Psoas muscle (tissue), 8 donors: ENCODE data around the gene C14orf180. TPM values are rescaled to one million over a fixed set of nuclear protein-coding genes. Genes with fewer than 3 reads are reported as not detected.
"Not testable (repeated sequence)": the region's sequence is repeated elsewhere in the genome, so short reads cannot be mapped to it uniquely, and the experiment has no call there.

Experiments used
- ATAC-seq, 4 donors: fragments of 200-7000 bp; cut with Tn5 transposase; one replicate each; pipeline ENCODE4 v1.9.1; 2020; ENCODE audit warnings: moderate library complexity in 3 of 4, mild to moderate bottlenecking in 2 of 4
- DNase-seq, 2 donors: peaks; one replicate each; pipeline ENCODE4 v3.0.0-alpha.2; 2020
- H3K27ac ChIP-seq: fragments of 200-600 bp; one replicate; pipeline ENCODE4 v1.8.0; 2022
- H3K27me3 ChIP-seq, 3 donors: fragments of 200-600 bp in 1 of 3; one replicate each; pipeline versions ENCODE4 v1.6.1 to v1.8.0; 2013 to 2022; ENCODE audit warnings: low read length in 2 of 3, mild to moderate bottlenecking in 2 of 3, moderate library complexity in 1 of 3; ENCODE audit not compliant: insufficient read depth in 3 of 3
- H3K36me3 ChIP-seq, 2 donors: fragments of 200-600 bp in 1 of 2; one replicate each; pipeline versions ENCODE4 v1.6.1 to v1.8.0; 2013 to 2022; ENCODE audit warnings: low read depth in 1 of 2, mild to moderate bottlenecking in 1 of 2, moderate library complexity in 1 of 2; ENCODE audit not compliant: insufficient read depth in 1 of 2
- H3K4me1 ChIP-seq: fragments of 200-600 bp; one replicate; pipeline ENCODE4 v1.8.0; 2022
- H3K4me3 ChIP-seq: fragments of 200-600 bp; one replicate; pipeline ENCODE4 v1.8.0; 2022; ENCODE audit warnings: mild to moderate bottlenecking
- H3K9me3 ChIP-seq: fragments of 200-600 bp; one replicate; pipeline ENCODE4 v1.8.0; 2022
- WGBS, 3 donors: extraction: QIAGEN DNeasy Blood & Tissue Kit; methylation state at CpG; one replicate each; pipeline versions ENCODE4 v1.1.6 to v1.1.7; 2013; 5-methylcytosine and 5-hydroxymethylcytosine counted together
- intact Hi-C, 2 donors: fragments of 100-400 bp; cut with DNase I; formaldehyde crosslinking; loops; one replicate each; pipeline versions ENCODE4 v1.11.0 to v1.14.2; 2022
- polyA plus RNA-seq, 3 donors: library from polyadenylated mRNA; stranded (reverse); fragments of 200-250 nt; gene quantifications; one replicate each; pipeline ENCODE4 v1.2.3, GENCODE V29; 2013
- total RNA-seq, 4 donors: library from RNA; stranded (reverse); fragmentation: NEBNext Ultra II Directional in 2 of 4; extraction: Animal tissue kit (Norgen Biotek cat#: 25700) in 2 of 4; gene quantifications; one replicate each; pipeline versions ENCODE4 v1.2.1 to v1.2.4, GENCODE V29; 2021 to 2023
- TF ChIP-seq, protein P1 (sequence below): fragments of 200-600 bp; IDR thresholded peaks from one replicate; pipeline ENCODE4 v1.8.0; 2022; ENCODE audit warnings: antibody characterized with exemption
- donor health status: healthy with polysubstance abuse.
- donor health status: DM: no; HTN: no; CAD: no; lungs with moderate emphysema.
- donor health status: Bipolar disorder and iron deficiency.
- donor health status: healthy.
- donor health status: DM: yes; HTN: yes; CAD: no.
- donor health status: DM: no; HTN: no; CAD: no.
- donor health status: DM: no; HTN: no; CAD: no.
- donor health status: DM: yes; HTN: yes; CAD: no.

C14orf180 gene
- total and polyA plus RNA-seq, 7 donors: 0.32 to 7.3 (median 0.58) TPM

DNA sequence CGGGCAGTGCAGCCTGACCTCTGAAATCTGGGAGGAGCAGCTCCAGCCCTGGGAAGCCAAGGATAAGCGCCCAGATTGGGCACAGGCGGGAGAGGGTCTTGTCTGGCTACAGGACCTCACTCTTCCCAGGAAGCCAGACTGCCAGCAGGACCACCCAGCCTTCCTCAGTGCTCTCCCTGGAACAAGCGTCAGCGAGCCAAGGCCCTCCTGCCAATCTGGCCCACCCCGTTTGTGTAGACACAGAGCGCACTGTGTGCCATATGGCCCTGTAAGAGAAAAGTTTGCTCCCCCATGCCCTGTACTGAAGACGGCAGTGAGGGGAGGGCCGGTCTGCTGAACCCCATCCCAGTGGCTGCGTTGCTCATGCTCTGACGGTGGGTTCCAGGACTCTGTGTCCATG lies 1.2 kb upstream of the C14orf180 start:
- DNase-seq: no peak
- H3K27ac ChIP-seq: no peak overlapping the region
- intact Hi-C loops: no loop called here

DNA sequence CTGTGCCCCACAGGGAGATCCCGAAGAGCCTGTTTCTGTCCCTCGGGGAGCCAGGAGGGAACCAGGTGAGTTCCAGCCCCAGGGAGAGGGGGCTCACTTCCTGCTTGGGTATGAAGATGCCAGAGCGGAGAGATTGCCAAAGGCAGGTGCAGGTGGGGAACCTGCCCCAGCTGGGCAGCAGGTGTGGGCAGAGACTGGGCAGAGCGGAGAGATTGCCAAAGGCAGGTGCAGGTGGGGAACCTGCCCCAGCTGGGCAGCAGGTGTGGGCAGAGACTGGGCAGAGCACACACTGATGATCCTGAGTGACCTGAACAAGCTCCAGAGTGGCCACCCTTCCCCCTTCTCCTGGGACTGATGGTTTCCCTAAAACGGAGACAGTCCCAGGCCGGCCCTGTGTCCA lies 375 bp downstream of the C14orf180 start:
- ATAC-seq, H3K9me3 ChIP-seq, H3K36me3 ChIP-seq, DNase-seq, H3K27me3 ChIP-seq, intact Hi-C loops: not testable (repeated sequence)
- Histone ChIP-seq H3K4me1 (peaks cover 53% of the 10 kb centered on the region), H3K27ac (peak overlapping the region; percentile 21), H3K4me3 (peak overlapping the region; percentile 19)
- WGBS, 3 donors: 49 to 65% (median 53%) methylated on average over 6 of the region's 6 CpGs

More for the DNA sequence above, 1.2 kb upstream of the C14orf180 start:
- ATAC-seq: peak in 1 of 4 donors; percentile 1
- TF ChIP-seq, protein P1, sequence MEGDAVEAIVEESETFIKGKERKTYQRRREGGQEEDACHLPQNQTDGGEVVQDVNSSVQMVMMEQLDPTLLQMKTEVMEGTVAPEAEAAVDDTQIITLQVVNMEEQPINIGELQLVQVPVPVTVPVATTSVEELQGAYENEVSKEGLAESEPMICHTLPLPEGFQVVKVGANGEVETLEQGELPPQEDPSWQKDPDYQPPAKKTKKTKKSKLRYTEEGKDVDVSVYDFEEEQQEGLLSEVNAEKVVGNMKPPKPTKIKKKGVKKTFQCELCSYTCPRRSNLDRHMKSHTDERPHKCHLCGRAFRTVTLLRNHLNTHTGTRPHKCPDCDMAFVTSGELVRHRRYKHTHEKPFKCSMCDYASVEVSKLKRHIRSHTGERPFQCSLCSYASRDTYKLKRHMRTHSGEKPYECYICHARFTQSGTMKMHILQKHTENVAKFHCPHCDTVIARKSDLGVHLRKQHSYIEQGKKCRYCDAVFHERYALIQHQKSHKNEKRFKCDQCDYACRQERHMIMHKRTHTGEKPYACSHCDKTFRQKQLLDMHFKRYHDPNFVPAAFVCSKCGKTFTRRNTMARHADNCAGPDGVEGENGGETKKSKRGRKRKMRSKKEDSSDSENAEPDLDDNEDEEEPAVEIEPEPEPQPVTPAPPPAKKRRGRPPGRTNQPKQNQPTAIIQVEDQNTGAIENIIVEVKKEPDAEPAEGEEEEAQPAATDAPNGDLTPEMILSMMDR: no peak
- Histone ChIP-seq H3K4me1 (peaks cover 53% of the 10 kb centered on the region), H3K9me3 (no peaks in the 10 kb centered on the region), H3K36me3 (no peaks in the 10 kb centered on the region), H3K27me3 (peaks cover 0 to 1% (median 0%) of the 10 kb centered on the region in 3 donors), H3K4me3 (no peak overlapping the region)
- WGBS, 3 donors: 46 to 62% (median 53%) methylated on average over 10 to 11 of the region's 11 CpGs

DNA sequence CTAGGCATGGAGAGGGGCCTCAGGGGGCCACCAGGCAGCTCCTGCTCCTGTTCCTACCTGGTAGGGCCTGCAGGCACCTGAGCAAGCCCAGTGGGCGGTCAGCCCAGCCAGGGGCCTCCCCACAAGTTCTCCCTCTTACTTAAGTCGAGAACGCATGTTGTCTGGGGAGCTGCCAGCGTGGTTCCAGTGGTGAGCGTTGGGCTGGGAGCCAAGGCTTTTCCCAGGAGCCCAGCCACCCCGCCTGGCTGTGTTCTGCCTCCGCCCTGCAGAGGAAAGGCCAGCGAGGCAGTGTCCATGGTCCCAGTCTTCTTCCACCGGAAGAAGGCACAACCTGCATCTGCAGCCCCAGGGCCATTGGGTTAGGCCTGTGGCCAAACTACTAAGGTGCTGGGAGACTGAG lies 1.4 kb downstream of the C14orf180 start:
- ATAC-seq: peak in 2 of 4 donors; percentile 29 to 35
- no peaks in the 10 kb centered on the region for H3K36me3 ChIP-seq
- H3K4me1 ChIP-seq: peaks cover 53% of the 10 kb centered on the region
- 44 to 62% (median 59%) methylated on average over 9 of the region's 9 CpGs for WGBS, 3 donors
- TF ChIP-seq, protein P1: no peak
- peaks cover 0 to 1% (median 0%) of the 10 kb centered on the region in 3 donors for H3K27me3 ChIP-seq
- H3K9me3 ChIP-seq: no peaks in the 10 kb centered on the region
- no peak overlapping the region for H3K27ac ChIP-seq
- DNase-seq: peak; percentile 33 to 72
- intact Hi-C loops: no loop called here
- H3K4me3 ChIP-seq: peak overlapping the region; percentile 34

DNA sequence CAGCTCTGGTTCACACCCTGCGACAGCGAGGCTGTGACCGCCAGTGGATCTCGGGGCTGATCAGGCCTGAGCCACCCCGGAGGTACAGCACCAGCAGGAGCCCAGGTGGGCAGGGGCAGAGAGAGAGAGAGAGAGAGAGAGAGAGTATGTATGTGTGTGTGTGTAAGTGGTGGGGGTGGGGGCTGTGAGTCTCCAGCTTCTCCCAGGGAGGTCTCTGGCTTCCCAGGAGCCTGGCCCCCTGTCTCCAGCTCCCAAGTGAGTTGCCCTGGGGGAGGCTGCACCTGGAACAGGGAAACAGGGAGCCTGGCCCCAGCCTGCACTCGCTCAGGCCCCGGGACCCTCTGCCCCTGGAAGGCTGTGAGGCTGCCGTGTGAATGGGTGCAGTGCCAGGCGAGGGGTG lies 2.0 kb downstream of the C14orf180 start:
- Histone ChIP-seq H3K27me3 (peaks cover 0 to 1% (median 0%) of the 10 kb centered on the region in 3 donors), H3K27ac (no peak overlapping the region), H3K4me1 (peaks cover 53% of the 10 kb centered on the region), H3K9me3 (no peaks in the 10 kb centered on the region), H3K4me3 (peak overlapping the region; percentile 34), H3K36me3 (no peaks in the 10 kb centered on the region)
- DNase-seq (no peak), ATAC-seq (no peak)
- intact Hi-C loops: no loop called here
- 56 to 60% (median 60%) methylated on average over 9 of the region's 9 CpGs for WGBS, 3 donors
- TF ChIP-seq, protein P1: no peak

DNA sequence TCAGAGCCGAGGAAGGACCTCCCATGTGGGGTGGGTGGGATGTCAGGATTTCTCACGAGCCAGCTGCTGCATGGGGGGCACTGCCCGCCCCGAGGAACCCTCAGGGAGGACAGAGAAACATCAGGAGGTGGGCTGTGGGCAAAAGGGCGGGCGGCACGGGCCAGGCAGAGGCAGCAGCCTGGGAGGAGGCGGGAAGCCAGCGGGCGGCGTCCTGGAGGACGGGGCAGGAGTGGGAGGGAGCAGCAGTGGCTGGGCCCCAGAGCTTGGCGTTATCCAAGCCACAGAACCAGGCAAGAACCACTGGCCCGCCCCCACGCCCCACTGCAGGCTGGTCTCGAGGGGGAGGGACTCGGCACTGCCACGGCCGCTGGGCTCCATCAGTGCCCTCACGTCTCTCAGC lies 2.4 kb downstream of the C14orf180 start:
- H3K27ac ChIP-seq: no peak overlapping the region
- peaks cover 53% of the 10 kb centered on the region for H3K4me1 ChIP-seq
- TF ChIP-seq, protein P1: no peak
- H3K27me3 ChIP-seq: peaks cover 0 to 1% (median 0%) of the 10 kb centered on the region in 3 donors
- peak in 3 of 4 donors; percentile 21 to 62 (median 31) for ATAC-seq
- 32 to 50% (median 44%) methylated on average over 17 to 20 of the region's 20 CpGs for WGBS, 3 donors
- H3K9me3 ChIP-seq: no peaks in the 10 kb centered on the region
- intact Hi-C loops: no loop called here
- no peaks in the 10 kb centered on the region for H3K36me3 ChIP-seq
- peak overlapping the region; percentile 34 for H3K4me3 ChIP-seq
- peak; percentile 38 to 69 for DNase-seq
